HepG2 (cell line): Measurements from ENCODE around the gene RTN3. TPM values are rescaled to one million over a fixed set of nuclear protein-coding genes. Genes with fewer than 3 reads are reported as not detected.

Source experiments
- ATAC-seq: fragments of 200-7000 bp; cut with Tn5 transposase; 3 replicates; pipeline ENCODE4 v1.9.1; 2020; ENCODE audit warnings: mild to moderate bottlenecking, moderate library complexity
- BruUV-seq: library from RNA; stranded (reverse); fragments of 400-500 nt; replicated peaks from 2 replicates; lab custom pipeline; 2021; lab: Mats Ljungman, UMichigan
- CTCF ChIA-PET: fragments of 300-600 bp; formaldehyde crosslinking; extraction: SDS; loops from one replicate; lab custom pipeline; 2021; ENCODE audit warnings: low total read pairs, inconsistent platforms, low intra/inter-chr PET ratio; lab: Yijun Ruan, JAX
- POLR2A ChIA-PET: fragments of 350-600 bp; sonication (Branson Sonifier 250); formaldehyde crosslinking; loops from one replicate; lab custom pipeline; 2020; ENCODE audit warnings: antibody characterized with exemption, inconsistent platforms; lab: Yijun Ruan, JAX
- DNase-seq: peaks from one replicate; pipeline ENCODE4 v3.0.0-alpha.2; 2015; ENCODE audit warnings: low spot score
- FAIRE-seq: peaks from 3 replicates; lab custom pipeline; 2011; peaks lifted over from hg19 to GRCh38; lab: Jason Lieb, UNC
- H2AFZ ChIP-seq: one replicate; pipeline ENCODE4 v1.6.1; 2011; ENCODE audit warnings: low read length, inconsistent platforms
- H3K27ac ChIP-seq: fragments of 300-600 bp; 3 replicates; pipeline ENCODE4 v1.8.0; 2011; ENCODE audit warnings: mixed run types, mild to moderate bottlenecking, mixed read lengths, low read length, inconsistent platforms; ENCODE audit not compliant: insufficient read depth; ENCODE audit errors: extremely low read length
- H3K27me3 ChIP-seq, 2 experiments: fragments of 200-600 bp in 1 of 2; 2 replicates in 1 of 2; 3 replicates in 1 of 2; pipeline versions ENCODE4 v1.6.0 to v1.8.0; 2011; ENCODE audit warnings: low read length in 2 of 2, mild to moderate bottlenecking in 2 of 2, moderate library complexity in 2 of 2, inconsistent platforms in 1 of 2; ENCODE audit not compliant: insufficient read depth in 2 of 2, control insufficient read depth in 1 of 2
- H3K36me3 ChIP-seq, 2 experiments: fragments of 200-600 bp in 1 of 2; replicated peaks in 1 of 2; 2 replicates in 1 of 2; 3 replicates in 1 of 2; pipeline versions ENCODE4 v1.5.1 to v1.8.0; 2011; ENCODE audit warnings: low read length in 2 of 2, inconsistent platforms in 1 of 2; ENCODE audit not compliant: insufficient read depth in 2 of 2, control insufficient read depth in 1 of 2
- H3K4me1 ChIP-seq: 2 replicates; pipeline ENCODE4 v1.5.1; 2012; ENCODE audit warnings: low read length, inconsistent platforms; ENCODE audit not compliant: insufficient read depth
- H3K4me2 ChIP-seq: 2 replicates; pipeline ENCODE4 v1.6.0; 2011; ENCODE audit warnings: low read depth, low read length, inconsistent platforms
- H3K4me3 ChIP-seq, 3 experiments: fragments of 200-600 bp in 1 of 3; sonication (generic), shearing (Covaris generic) in 1 of 3; replicated peaks in 1 of 3; 2 replicates each; pipeline ENCODE4 v1.5.1; 2011 to 2016; ENCODE audit warnings: low read length in 3 of 3, inconsistent platforms in 2 of 3, low read depth in 2 of 3, mild to moderate bottlenecking in 2 of 3, control low read depth in 1 of 3, mixed read lengths in 1 of 3; ENCODE audit not compliant: insufficient read depth in 1 of 3
- H3K79me2 ChIP-seq: one replicate; pipeline ENCODE4 v1.6.1; 2011; ENCODE audit warnings: low read length, inconsistent platforms; ENCODE audit not compliant: insufficient read depth
- H3K9ac ChIP-seq: 2 replicates; pipeline ENCODE4 v1.6.0; 2011; ENCODE audit warnings: mild to moderate bottlenecking, low read depth, low read length, inconsistent platforms; ENCODE audit not compliant: insufficient read depth
- H3K9me3 ChIP-seq: 2 replicates; pipeline ENCODE4 v1.5.1; 2012; ENCODE audit warnings: mild to moderate bottlenecking, low read length
- H4K20me1 ChIP-seq: 2 replicates; pipeline ENCODE4 v1.6.0; 2011; ENCODE audit warnings: inconsistent platforms, mild to moderate bottlenecking, low read length, moderate library complexity; ENCODE audit not compliant: insufficient read depth
- ATM ChIP-seq: fragments of 450-650 bp; IDR thresholded peaks from 2 replicates; pipeline ENCODE4 v1.7.1; 2017; ENCODE audit warnings: mild to moderate bottlenecking, borderline replicate concordance
- HNRNPL ChIP-seq: fragments of 200-400 bp; formaldehyde crosslinking; IDR thresholded peaks from 2 replicates; pipeline ENCODE4 v1.6.1; 2017; ENCODE audit warnings: mild to moderate bottlenecking, low read depth, low read length
- NCOA1 ChIP-seq: sonication (generic); formaldehyde crosslinking; IDR thresholded peaks from 2 replicates; pipeline ENCODE4 v1.9.0; 2021; ENCODE audit warnings: missing genetic modification reagents
- SOX6 ChIP-seq, 2 experiments: fragments of 450-650 bp in 1 of 2; sonication (generic) in 1 of 2; formaldehyde crosslinking in 1 of 2; IDR thresholded peaks; 2 replicates each; pipeline versions ENCODE4 v1.4.0 to v1.6.1; 2017 to 2020; ENCODE audit warnings: antibody characterized with exemption in 1 of 2, mild to moderate bottlenecking in 1 of 2, missing genetic modification reagents in 1 of 2
- WGBS: methylation state at CpG from one replicate; pipeline ENCODE4 v1.1.6; 2017; ENCODE audit warnings: low lambda C conversion rate; 5-methylcytosine and 5-hydroxymethylcytosine counted together
- in situ Hi-C: cut with HindIII; loops from 2 replicates; pipeline ENCODE4 v1.10.0; 2017; ENCODE audit warnings: low pct_unique_long_range_greater_than_20kb; ENCODE audit not compliant: extremely low pct_ligation_motif_present
- intact Hi-C: fragments of 100-400 bp; cut with micrococcal nuclease; formaldehyde crosslinking; loops from one replicate; pipeline ENCODE4 v1.10.0; 2022; ENCODE audit not compliant: unreplicated experiment
- polyA plus RNA-seq, 8 experiments: library from polyadenylated mRNA; depleted of rRNA in 3 of 8; stranded (reverse) in 7 of 8; unstranded in 1 of 8; fragments of >200 nt; fragmentation: Illumina TruSeq in 4 of 8; extraction: Trizol in 4 of 8; gene quantifications; 2 replicates each; pipeline versions ENCODE4 v1.2.1 to v1.2.3, GENCODE V29; 2011 to 2016; ENCODE audit warnings: low read depth in 4 of 8, missing spikeins in 1 of 8, mixed read lengths in 1 of 8; ENCODE audit not compliant: insufficient read depth in 1 of 8
- total RNA-seq, 5 experiments: library from RNA; depleted of rRNA; stranded (reverse); fragments of >200 nt; fragmentation: Illumina TruSeq; extraction: Trizol; gene quantifications; 2 replicates each; pipeline ENCODE4 v1.2.3, GENCODE V29; 2016; ENCODE audit warnings: low read depth in 1 of 5
- TF ChIP-seq, protein P1 (sequence below): IDR thresholded peaks from 2 replicates; pipeline ENCODE4 v1.6.1; 2016; ENCODE audit warnings: low read depth, missing genetic modification reagents, missing compliant biosample characterization
- TF ChIP-seq, protein P2 (sequence below): IDR thresholded peaks from 2 replicates; pipeline ENCODE4 v1.6.1; 2016; ENCODE audit warnings: low read depth, control low read depth
- TF ChIP-seq, protein P3 (sequence below): sonication (generic); formaldehyde crosslinking; IDR thresholded peaks from 2 replicates; pipeline ENCODE4 v1.4.0; 2020; ENCODE audit warnings: mild to moderate bottlenecking, missing genetic modification reagents, borderline replicate concordance

Gene RTN3
- total and polyA plus RNA-seq, 2 of the 13 experiments (the other 11 are each of a cell fraction or from before 2014, with no cell fraction given) = 32.2 to 41.1 TPM

GRCh38 chr11:63749624-63750023 lies 68.3 kb downstream of the RTN3 start:
- Histone ChIP-seq H4K20me1 (no peaks in the 10 kb centered on the region), H3K9ac (no peak overlapping the region)
- TF ChIP-seq, protein P1, sequence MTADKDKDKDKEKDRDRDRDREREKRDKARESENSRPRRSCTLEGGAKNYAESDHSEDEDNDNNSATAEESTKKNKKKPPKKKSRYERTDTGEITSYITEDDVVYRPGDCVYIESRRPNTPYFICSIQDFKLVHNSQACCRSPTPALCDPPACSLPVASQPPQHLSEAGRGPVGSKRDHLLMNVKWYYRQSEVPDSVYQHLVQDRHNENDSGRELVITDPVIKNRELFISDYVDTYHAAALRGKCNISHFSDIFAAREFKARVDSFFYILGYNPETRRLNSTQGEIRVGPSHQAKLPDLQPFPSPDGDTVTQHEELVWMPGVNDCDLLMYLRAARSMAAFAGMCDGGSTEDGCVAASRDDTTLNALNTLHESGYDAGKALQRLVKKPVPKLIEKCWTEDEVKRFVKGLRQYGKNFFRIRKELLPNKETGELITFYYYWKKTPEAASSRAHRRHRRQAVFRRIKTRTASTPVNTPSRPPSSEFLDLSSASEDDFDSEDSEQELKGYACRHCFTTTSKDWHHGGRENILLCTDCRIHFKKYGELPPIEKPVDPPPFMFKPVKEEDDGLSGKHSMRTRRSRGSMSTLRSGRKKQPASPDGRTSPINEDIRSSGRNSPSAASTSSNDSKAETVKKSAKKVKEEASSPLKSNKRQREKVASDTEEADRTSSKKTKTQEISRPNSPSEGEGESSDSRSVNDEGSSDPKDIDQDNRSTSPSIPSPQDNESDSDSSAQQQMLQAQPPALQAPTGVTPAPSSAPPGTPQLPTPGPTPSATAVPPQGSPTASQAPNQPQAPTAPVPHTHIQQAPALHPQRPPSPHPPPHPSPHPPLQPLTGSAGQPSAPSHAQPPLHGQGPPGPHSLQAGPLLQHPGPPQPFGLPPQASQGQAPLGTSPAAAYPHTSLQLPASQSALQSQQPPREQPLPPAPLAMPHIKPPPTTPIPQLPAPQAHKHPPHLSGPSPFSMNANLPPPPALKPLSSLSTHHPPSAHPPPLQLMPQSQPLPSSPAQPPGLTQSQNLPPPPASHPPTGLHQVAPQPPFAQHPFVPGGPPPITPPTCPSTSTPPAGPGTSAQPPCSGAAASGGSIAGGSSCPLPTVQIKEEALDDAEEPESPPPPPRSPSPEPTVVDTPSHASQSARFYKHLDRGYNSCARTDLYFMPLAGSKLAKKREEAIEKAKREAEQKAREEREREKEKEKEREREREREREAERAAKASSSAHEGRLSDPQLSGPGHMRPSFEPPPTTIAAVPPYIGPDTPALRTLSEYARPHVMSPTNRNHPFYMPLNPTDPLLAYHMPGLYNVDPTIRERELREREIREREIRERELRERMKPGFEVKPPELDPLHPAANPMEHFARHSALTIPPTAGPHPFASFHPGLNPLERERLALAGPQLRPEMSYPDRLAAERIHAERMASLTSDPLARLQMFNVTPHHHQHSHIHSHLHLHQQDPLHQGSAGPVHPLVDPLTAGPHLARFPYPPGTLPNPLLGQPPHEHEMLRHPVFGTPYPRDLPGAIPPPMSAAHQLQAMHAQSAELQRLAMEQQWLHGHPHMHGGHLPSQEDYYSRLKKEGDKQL (CRISPR knock-in tag) = no peak
- TF ChIP-seq SOX6 (IDR thresholded peaks at IDR 0.05) (no peak), SOX6 (CRISPR knock-in tag; IDR thresholded peaks at IDR 0.05) (no peak), ATM (no peak), NCOA1 (CRISPR knock-in tag) (no peak), HNRNPL (no peak)
- TF ChIP-seq, protein P2, sequence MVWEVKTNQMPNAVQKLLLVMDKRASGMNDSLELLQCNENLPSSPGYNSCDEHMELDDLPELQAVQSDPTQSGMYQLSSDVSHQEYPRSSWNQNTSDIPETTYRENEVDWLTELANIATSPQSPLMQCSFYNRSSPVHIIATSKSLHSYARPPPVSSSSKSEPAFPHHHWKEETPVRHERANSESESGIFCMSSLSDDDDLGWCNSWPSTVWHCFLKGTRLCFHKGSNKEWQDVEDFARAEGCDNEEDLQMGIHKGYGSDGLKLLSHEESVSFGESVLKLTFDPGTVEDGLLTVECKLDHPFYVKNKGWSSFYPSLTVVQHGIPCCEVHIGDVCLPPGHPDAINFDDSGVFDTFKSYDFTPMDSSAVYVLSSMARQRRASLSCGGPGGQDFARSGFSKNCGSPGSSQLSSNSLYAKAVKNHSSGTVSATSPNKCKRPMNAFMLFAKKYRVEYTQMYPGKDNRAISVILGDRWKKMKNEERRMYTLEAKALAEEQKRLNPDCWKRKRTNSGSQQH (CRISPR knock-in tag) = no peak
- TF ChIP-seq, protein P3, sequence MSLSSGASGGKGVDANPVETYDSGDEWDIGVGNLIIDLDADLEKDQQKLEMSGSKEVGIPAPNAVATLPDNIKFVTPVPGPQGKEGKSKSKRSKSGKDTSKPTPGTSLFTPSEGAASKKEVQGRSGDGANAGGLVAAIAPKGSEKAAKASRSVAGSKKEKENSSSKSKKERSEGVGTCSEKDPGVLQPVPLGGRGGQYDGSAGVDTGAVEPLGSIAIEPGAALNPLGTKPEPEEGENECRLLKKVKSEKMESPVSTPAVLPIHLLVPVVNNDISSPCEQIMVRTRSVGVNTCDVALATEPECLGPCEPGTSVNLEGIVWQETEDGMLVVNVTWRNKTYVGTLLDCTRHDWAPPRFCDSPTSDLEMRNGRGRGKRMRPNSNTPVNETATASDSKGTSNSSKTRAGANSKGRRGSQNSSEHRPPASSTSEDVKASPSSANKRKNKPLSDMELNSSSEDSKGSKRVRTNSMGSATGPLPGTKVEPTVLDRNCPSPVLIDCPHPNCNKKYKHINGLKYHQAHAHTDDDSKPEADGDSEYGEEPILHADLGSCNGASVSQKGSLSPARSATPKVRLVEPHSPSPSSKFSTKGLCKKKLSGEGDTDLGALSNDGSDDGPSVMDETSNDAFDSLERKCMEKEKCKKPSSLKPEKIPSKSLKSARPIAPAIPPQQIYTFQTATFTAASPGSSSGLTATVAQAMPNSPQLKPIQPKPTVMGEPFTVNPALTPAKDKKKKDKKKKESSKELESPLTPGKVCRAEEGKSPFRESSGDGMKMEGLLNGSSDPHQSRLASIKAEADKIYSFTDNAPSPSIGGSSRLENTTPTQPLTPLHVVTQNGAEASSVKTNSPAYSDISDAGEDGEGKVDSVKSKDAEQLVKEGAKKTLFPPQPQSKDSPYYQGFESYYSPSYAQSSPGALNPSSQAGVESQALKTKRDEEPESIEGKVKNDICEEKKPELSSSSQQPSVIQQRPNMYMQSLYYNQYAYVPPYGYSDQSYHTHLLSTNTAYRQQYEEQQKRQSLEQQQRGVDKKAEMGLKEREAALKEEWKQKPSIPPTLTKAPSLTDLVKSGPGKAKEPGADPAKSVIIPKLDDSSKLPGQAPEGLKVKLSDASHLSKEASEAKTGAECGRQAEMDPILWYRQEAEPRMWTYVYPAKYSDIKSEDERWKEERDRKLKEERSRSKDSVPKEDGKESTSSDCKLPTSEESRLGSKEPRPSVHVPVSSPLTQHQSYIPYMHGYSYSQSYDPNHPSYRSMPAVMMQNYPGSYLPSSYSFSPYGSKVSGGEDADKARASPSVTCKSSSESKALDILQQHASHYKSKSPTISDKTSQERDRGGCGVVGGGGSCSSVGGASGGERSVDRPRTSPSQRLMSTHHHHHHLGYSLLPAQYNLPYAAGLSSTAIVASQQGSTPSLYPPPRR = no peak
- TF ChIP-seq, all 625 proteins: peak for 0
- ATAC-seq (no peak), FAIRE-seq (no peak), DNase-seq (no peak)
- peaks cover 11% of the 10 kb centered on the region for H3K4me1 ChIP-seq
- no peaks in the 10 kb centered on the region for H3K9me3 ChIP-seq
- no peak overlapping the region for H2AFZ ChIP-seq
- peaks cover 7 to 25% of the 10 kb centered on the region in 2 experiments for H3K36me3 ChIP-seq
- CTCF ChIA-PET = no interaction called here
- peaks cover 2% of the 10 kb centered on the region for H3K79me2 ChIP-seq
- no peak overlapping the region for H3K4me3 ChIP-seq
- in situ Hi-C loops = loop anchor here (25.0 kb wide), 1 partner anchor 262 kb away; the partner anchor contains the start of gene PLAAT5
- no peak overlapping the region for H3K27ac ChIP-seq
- H3K27me3 ChIP-seq = no peaks in the 10 kb centered on the region
- 95% methylated on average over 4 of the region's 4 CpGs for WGBS
- POLR2A ChIA-PET = no interaction called here
- no peak overlapping the region for H3K4me2 ChIP-seq
- BruUV-seq = no TSS peak
- intact Hi-C loops = no loop called here
